VCaP (cell line): ENCODE data around the gene LMBRD1.
"Not testable (repeated sequence)": the region's sequence is repeated elsewhere in the genome, so short reads cannot be mapped to it uniquely, and the experiment has no call there.

Source experiments
- H3K27ac ChIP-seq: fragments of 450-650 bp; 2 replicates; pipeline ENCODE4 v1.5.1; 2017
- CTCF ChIP-seq: fragments of 450-650 bp; conservative IDR thresholded peaks from 2 replicates; pipeline ENCODE4 v1.5.1; 2017; ENCODE audit warnings: mild to moderate bottlenecking, moderate library complexity

Gene LMBRD1

DNA sequence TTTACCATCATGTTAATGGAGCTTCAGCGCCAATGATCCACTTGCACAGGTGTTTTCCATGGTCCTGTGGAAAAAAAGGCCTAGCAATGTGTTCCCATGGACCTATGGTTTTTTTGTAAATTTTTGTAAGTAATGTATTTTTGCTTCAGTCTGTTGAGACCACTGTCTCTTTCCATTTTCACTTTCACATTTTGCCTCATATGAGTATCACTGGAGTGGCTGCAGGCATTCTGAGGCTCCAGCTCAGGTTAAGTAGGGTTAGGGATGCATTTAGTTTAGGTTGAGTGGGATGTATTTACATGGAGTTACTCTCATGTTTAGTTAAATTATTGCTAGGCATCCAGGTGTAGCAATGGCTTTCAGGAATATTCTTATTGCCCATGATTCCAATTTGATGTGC, 19.2 kb upstream of the LMBRD1 start:
- no peak for TF ChIP-seq CTCF
- no peak overlapping the region for H3K27ac ChIP-seq

DNA sequence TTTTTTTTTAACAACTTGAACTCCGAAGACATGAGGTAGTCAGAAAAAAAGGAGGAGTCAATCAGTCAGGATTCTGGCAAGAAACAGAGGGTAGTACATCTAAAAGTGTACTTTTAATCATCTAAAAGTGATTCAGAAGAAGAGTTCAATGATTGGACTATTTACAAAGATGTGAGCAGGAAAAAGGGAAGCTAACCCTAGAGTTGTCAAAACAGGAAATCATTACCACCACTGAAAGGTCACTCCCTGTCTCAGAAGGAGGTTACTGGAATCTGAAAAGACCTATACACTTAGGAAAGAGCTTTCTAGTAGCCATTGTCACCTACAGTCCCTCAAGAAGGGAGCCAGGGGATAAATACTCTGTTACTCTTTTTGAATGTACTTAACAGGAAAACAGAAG, 16.7 kb upstream of the LMBRD1 start:
- TF ChIP-seq CTCF = no peak
- H3K27ac ChIP-seq = no peak overlapping the region

DNA sequence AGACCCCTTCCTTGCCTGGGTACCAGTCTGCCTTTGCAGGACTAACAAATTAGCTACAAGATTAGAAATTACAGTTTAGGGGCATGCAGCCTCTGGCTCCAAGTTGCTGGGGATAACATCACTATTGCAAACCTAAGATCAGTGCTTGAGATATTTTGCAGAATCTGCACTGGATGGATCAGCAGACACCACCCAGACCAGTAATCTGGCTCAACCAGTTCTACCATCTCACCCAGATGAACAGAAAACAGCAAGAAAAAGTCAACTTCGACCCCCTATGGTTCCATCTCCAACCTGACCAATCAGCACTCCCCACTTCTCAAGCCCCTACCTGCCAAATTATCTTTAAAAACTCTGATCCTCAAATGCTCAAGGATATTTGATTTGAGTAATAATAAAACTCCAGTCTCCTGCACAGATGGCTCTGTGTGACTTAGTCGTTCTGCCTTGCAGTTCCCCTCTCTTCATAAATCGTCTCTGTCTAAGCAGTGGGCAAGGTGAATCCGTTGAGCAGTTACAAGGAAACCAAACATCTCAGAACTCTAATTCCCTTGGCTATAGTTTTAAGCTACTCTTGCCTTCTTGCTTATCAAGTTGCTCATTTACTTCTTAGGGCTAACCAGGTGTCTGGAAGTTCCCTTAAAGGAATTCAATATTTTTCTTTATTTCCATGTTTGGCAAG, 16.1 kb upstream of the LMBRD1 start:
- TF ChIP-seq CTCF = no peak
- H3K27ac ChIP-seq = no peak overlapping the region

- TF ChIP-seq CTCF = no peak
- H3K27ac ChIP-seq = no peak overlapping the region
Observed at GRCh38 chr6:69802995-69803394, 6.2 kb upstream of the LMBRD1 start.

DNA sequence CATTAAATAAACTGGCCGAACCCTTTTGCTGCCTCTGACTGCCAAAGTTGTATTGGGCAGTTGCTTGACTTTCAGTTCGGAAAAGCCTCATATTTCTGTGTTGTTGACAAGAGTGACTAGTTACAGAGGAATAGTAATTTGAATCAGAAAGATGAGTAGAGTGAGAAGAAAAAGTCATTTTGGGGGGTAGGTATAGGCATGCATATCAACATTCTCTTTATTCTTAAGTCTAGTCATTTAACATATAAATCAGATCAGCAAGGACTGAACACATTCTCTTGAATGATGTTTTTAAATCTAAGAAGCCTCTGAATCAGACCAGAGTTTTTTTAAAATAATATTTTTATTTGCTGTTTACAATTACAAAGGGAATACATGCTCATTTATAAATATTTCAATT, 4.9 kb upstream of the LMBRD1 start:
- H3K27ac ChIP-seq = no peak overlapping the region
- no peak for TF ChIP-seq CTCF

DNA sequence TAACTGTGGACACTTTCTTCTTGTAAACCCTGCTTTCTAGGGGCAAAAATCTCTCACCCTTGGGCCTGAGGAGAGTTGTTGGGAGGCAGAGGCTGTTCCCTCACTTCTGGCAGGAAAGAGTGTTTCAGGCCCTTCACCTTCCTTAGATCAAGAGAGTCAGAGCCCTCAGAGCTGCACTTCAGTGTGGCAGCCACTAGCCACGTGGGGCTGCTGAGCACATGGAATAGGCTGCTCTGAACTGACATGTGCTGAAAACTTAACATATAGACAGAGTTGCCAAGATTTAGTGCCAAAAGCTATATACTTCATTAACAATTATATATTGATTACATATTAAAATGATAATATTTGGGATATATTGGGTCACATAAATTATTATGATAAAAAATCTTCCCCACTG, 4.4 kb upstream of the LMBRD1 start:
- H3K27ac ChIP-seq = no peak overlapping the region
- TF ChIP-seq CTCF = no peak

DNA sequence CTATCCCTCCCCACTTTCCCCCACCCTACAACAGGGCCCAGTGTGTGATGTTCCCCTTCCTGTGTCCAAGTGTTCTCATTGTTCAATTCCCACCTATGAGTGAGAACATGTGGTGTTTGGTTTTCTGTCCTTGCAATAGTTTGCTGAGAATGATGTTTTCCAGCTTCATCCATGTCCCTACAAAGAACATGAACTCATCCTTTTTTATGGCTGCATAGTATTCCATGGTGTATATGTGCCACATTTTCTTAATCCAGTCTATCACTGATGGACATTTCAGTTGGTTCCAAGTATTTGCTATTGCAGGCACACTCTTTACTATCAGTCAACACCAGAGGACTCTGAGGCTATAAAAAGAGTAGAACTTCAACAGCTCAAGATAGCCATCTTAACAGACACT, 2.0 kb upstream of the LMBRD1 start:
- not testable (repeated sequence) for H3K27ac ChIP-seq

GRCh38 chr6:69796073-69796641, 653 bp downstream of the LMBRD1 start:
- no peak for TF ChIP-seq CTCF
- H3K27ac ChIP-seq = peak overlapping the region; percentile 86
